CD4-positive, alpha-beta T cell treated with Interferon alpha-2 for 1 hour (primary cell): ENCODE data around the gene SBNO1.

Experiments
- DNase-seq, 2 donors: peaks; one replicate each; pipeline ENCODE4 v3.0.0-alpha.2; 2020 to 2022

Gene SBNO1

DNA sequence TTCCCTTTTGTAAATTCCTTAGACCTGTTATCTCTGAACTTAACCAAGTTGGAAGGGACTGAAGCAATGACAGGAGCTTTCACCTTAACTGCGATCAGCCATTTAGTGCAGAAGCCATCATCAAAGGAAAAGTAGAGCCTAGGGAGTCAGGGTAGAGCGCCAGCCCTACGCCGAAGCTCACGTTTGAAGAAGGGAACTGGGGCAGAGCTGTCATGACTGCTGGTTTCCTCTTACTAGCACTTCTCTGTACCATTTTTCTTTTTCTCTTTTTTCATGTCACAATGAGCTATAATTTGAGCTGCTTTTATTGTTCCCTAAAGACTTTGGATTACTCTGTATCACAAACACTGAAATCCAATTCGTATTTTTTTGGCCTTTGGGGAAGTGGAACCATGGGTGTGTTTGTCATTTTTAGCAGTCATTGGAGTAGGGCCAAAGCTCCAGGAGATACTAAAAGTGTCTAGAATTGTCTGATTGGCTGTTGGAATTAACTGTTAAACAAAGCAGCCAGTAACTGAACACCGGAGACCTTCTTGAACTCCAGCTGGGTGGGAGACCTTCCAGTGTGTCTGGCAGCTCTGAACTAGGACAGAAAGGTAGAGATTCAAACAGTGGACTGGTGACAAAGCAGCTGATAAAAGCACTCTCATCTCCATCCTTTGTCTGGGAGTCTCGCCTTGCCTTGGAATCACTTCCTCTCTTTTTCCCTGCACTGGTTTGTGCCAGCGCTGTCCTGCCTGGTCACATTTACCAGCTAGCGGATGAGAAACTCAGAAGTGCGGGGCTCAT lies 122.3 kb downstream of the SBNO1 start:
- DNase-seq, result no peak
